Fibroblast of skin of right biceps (primary cell): Measurements from ENCODE around the gene DYRK4.
A peak's percentile ranks its signal among the peaks of the same experiment; 100 is the strongest.

Experiments used
- DNase-seq: peaks from one replicate; pipeline ENCODE4 v3.0.0-alpha.2; 2013

DYRK4 gene

DNA sequence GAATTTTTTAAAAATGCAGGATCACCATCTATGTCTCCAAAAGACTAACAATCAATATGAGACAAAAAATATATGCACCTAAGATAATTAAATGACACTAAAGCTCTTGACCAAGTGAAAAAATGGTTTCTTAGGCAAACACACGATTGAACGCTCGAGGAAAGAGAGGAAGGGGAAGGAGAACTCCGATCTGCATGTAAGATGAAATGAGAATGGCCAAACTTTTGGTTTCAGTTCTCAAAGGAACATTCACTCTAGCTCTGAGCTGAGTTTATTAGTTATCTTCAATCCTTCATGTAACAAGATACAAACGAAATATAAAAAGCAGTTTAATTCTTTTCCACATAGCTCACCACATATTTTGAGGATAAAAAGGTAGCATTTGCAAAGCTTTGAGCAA, 2.8 kb downstream of the DYRK4 start:
- no peak for DNase-seq

DNA sequence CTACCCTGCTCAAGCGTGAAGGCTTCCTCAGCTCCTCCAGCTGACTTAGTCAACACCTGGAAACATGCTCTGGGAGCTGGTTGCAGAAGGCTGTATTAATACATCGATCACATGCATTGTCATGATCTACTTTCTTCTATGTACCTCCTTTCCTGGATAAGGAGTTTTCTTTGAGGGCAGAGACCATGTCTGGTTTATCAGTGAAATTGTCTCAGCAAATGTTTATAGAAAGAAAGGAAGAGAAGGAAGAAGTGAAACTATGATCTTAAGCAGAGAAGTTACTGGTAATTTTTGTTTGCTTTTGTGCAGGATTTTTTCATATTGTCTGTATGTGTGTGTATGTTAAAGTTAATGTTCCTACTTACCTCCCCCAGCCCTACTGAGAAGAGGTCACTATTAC, 4.5 kb downstream of the DYRK4 start:
- DNase-seq: no peak

DNA sequence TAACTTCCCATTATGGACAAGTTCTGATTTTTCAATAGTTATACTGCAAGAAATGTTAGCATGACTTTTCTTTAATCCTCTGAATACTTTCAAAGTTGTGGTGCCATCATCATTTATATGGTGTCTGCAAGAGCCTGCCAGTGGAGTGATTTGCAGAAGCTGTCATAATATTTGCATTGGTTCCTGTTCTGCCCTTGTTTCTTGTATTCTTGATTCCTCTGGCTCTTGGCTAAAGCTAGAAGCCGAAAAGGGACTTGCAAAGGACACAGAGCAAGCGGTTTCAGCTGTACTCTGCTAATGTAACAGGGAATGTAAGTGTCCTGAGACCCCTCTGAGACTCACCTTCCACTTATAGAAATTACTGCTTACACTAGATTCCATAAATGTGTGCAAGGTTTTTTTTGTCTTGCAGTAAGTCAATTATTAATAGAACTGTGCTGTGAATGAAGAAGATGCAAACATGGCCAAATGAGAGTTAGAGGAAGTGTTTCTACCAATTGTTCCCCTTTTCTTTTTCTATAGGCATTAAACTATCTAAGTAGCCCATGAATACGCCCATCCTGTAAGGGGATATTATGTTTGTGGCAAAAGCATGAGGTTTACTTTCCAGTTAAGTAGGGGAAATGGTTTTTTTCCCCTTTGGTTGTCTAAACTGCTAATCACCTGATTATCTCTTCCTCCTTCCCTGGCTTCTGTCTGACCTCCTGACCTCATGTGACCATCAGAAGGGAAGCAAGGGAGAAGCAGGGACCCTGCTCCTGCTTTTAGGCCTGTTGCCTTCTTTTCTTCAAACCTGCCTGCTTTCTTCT, 5.3 kb downstream of the DYRK4 start:
- DNase-seq: no peak

DNA sequence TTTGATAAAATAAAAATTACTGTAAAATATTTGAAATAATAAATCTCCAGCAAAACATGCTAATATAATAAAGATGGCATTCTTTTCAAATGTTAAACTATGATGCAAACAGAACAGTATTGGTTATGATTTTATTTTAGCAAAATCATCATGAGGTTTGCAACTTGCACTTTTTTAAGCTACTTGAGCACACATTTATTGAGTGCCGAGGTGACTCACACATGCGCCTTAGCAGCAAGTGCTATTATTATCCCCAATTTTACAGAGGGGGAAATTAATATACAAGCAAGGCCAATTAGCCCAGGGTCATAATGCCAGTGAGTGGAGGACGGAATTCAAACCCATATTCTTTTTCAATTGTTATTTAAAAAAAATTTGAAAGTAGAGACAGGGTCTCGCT, 7.3 kb downstream of the DYRK4 start:
- no peak for DNase-seq

DNA sequence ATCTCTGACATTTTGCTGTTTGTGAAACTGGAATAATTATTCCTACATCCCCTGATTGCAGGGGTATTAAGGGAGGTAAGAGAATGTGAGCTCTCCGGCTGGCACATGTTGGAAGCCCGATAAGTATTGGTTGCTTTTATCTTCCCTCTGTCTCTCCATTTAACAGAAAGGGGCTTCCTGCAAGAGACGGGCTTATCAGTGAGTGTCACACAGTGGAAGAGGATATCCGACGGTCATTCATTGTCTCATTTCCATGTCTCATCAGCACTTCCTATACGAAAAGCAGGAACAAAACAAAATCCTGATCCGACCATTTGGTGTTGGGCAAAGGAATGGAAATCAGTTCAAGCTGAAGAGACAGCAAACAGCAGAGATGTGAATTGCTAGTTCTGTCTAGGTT, 10.7 kb downstream of the DYRK4 start:
- no peak for DNase-seq

DNA sequence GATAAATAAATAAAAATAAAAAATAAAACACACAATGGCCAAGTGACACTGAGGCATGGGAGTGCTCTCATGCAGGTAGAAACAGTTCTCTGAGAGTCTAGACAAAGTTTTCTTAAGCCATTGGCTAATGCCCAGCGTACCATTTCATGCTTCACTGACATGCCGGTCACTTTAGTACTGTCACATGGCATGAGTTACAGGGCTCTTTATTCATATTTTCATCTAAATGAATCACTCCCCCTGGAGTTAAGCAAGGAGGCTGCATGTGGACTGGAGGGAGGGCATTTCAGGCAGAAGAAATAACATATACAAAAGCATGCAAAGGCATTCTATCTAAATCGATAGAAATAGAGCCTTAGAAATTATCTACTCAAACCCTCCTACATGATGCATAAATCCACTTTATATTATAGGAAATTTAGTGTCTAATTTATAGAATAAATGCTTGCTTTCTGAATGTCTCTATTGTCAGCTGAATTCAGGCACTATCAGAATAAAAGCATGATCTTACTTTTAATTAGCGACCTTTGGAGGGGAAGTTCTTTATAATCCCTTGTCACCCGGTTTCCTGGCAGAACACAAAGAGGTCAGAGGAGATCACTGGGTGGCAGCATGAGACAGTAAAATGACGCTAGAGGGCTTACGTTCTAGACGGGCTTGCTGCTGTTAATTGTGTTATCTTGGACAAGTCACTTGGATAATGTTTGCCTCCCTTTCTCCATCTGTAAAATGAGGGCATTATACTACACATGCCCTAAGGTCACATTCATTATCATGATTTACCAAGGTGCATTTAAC, 17.5 kb downstream of the DYRK4 start:
- DNase-seq: peak; percentile 15

DNA sequence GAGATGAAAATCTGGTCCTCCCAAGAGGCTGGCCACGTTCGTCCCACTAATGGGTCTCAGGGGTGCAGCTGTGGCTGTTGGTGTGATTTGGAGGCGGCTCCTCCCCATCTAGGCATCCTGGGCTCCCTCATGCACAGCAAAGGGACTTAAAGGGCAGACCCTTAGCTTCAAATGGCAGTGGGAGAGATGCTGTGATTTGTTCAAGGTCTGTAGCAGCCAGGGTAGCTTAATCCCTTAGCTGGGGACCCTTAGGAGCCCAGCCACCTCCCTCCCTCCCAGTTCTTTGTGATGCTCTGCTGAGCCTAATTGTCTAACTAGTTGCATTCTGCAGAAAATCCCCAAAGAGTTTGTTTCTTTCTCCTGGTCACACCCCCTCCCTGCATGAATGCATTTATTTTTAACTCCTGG, 18.3 kb downstream of the DYRK4 start:
- no peak for DNase-seq

DNA sequence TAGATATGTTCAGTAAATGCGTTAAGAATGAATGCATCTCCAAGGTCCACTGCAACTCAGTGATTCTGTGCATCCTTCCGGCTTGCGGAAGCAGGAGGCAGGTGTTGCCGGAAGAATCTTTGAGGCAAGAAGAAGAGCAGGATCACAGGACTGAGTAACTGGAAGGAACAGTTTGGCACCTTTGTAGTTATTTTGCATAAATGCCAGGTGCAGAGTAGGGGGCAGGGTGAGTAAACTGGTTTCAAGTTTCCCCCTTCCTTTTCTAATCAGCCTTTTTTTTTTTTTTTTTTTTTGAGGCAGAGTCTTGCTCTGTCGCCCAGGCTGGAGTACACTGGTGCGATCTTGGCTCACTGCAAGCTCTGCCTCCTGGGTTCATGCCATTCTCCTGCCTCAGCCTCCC, 22.3 kb downstream of the DYRK4 start:
- DNase-seq: no peak

DNA sequence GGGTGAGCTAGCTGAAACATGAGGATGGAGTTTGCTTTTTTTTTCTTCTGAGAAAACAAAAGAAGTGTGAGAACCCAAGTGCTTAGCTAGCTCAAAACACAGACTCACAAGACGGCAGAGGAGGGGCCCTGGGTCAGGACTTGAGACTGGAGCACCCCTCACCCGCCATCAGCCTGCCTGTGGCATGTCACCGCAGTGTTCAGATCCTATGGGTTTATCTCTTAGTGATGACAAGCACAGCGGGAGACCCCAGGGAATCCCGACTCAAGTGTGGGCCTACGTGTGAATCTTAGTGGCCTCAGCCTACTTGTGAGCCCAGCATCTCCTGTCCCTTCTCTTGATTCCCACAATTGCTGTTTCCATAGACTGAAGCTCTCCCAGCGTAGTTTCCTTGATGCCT, 22.9 kb downstream of the DYRK4 start:
- no peak for DNase-seq

DNA sequence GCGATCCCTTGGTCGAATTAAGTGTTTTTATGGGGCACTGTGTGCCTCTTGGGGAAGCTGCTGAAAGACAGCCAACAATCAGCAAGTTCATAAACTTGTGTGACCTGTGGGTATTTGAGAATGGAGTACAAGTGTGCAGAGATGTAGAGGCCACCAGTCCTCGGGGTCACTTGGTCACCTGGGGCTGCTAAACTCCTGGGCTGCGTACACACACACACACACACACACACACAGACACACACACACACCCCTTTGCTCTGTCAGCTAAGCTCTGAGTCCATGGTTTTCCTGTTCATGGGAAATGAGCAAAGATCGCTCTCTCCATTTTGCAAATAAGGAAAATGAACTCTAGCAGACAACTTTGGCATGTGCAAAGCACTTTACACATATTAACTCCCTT, 24.5 kb downstream of the DYRK4 start:
- DNase-seq: no peak

DNA sequence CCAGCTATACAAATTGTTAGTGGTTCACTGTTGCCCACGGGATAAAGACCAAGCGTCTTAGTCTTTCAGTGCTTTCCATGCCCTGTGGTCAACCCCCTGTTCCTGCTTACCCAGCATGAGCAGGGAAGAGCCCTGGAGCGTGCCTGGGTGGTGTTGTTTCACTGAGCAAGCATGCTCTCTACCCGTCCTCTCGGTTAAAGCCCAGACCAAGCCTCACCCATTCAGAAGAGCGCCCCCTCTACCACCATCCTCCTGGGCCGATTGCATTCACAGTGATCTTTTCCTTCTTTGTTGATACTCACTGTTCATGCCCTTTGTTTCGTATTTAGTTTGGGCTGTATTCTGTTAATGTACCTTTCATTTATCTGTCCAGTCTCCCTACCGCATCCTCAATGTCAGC, 25.1 kb downstream of the DYRK4 start:
- no peak for DNase-seq

DNA sequence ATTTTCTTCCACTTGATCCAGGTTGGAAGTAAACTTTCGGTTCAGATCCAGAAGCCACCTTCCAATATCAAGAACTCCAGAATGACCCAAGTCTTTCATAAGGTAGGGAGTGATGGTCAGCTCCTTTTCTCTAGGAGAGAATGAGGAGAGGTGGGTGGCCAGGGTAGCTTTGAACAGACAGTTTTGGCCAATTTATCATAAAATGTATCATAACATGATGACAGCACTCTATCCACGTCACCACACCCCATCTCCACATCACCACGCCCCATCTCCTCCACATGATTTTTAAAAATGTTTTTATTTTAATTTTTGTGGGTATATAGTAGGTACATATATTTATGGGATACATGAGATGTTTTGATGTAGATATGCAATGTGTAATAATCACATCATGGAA, 26.9 kb downstream of the DYRK4 start:
- DNase-seq: no peak

DNA sequence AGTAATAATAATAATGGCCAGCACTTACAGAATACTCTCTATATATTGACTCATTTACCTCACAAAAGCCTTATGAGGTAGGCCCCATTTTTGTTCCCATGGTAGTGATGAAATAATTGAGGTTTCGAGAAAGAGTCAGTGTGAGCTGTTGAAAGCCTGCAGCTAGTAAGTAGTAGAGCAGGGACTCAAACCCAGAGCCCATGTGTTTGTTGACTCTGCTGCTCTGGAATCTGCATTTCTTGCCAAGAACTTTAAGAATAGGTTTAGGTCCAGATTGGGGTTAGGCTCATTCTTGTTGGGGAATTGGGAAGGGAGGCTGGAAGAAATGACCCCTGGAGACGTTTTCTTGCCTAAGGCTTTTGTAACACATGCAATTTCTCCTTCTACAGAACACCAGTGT, 27.9 kb downstream of the DYRK4 start:
- DNase-seq: no peak

DNA sequence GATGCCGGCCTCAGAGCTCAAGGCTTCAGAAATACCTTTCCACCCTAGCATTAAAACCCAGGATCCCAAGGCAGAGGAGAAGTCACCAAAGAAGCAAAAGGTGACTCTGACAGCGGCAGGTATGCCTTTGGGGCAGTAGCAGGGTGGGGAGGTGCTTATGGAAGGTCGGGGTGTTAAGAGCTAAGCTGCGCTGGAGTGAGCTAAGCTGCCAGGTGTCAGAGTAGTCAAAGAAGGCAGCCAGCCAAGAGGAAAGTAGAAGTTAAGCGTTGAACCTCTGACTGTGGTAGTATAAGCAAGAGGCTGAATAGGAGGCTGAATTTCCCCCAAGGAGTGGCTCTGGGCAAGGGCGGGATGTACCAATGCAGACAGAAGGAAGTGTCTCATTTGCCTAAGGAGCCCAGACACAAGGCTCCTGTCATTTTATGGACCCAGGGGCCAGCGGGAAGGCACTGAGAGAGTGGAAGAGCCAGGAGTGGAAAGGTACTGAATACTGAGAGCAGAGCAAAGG, 29.2 kb downstream of the DYRK4 start:
- DNase-seq: no peak

DNA sequence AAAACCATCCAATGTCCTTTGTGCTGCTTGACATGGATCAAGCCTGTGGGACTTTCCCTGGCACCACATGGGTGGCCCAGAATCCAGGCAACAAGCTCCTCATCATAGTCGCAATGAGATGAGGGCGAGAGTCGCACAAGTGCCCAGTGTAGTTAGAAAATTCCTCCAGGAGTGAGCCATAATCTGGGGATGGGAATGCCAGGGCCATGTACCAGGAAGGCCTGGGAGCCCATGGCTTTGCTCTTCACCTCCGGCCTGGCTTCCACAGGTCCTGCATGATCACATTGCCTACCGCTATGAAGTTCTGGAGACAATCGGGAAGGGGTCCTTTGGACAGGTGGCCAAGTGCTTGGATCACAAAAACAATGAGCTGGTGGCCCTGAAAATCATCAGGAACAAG, 33.9 kb downstream of the DYRK4 start:
- DNase-seq: no peak

DNA sequence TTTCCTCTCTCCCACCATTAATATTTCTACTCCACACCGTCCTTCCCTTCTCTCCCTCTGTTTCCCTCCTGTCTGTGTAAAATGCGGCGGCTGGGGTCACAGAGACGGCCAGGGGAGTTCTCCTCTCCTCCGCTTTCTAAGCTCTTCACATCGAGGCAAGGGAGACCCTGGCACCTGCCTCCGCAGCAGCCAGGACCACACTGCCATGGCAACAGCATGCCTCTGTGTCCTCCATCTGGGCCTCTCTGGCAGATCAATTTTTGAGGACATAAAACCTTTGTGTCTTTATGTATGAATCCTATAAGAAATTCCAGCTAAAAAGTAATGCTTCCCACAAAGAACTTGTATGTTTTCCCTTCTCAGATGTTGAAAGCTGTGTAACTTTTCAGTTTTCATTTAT, 41.4 kb downstream of the DYRK4 start:
- no peak for DNase-seq

DNA sequence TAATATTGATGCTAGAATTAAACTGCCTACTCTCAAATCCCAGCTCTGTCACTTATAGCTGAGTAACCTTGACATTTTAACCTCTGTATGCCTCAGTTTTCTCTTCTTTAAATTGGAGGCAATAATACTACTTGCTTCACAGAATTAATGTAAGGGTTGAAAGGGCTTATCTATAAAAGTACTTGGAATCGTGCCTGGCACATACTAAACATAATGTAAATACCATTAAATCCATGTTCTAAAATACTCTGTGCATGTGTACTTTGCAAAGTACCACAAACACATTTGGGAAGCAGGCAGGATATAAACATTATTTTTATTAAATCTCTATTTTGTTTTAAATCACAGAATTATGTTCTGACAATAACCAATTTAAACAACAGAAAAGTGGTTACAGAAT, 41.9 kb downstream of the DYRK4 start:
- DNase-seq: no peak

DNA sequence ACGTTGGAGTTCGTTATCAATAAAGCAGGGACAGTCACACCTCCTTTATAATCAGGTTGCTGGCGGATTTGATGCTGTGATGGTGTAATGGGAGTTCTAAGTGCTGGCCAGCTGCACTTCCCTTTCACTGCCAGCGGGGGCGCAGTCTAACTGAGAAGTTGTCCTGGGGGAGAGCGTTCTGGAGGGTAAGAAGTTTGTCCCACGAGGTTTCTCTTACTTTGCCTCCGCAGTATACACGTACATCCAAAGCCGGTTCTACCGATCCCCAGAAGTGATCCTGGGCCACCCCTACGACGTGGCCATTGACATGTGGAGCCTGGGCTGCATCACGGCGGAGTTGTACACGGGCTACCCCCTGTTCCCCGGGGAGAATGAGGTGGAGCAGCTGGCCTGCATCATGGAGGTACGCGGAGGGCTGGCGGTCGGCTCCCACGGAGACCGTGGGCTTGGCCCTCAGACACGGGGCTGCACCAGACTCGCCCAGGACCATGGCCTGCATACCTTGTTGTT, 42.7 kb downstream of the DYRK4 start:
- DNase-seq: peak; percentile 89

DNA sequence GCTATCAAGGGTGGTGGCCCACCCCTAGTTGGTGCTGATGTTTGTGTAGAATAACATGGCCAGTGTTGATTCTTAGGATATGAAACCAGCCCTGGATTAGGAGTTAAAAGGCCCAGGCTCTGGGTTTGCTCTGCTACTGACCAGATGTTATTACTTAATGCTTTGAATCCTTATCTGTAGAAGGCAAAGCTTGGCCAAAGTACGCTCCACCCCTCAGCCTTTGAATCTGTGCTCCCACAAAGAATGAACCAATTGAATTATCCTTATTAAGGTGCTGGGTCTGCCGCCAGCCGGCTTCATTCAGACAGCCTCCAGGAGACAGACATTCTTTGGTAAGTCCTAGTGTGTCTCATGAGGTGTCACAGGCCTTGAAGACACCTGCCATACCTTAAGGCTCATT, 45.0 kb downstream of the DYRK4 start:
- no peak for DNase-seq

DNA sequence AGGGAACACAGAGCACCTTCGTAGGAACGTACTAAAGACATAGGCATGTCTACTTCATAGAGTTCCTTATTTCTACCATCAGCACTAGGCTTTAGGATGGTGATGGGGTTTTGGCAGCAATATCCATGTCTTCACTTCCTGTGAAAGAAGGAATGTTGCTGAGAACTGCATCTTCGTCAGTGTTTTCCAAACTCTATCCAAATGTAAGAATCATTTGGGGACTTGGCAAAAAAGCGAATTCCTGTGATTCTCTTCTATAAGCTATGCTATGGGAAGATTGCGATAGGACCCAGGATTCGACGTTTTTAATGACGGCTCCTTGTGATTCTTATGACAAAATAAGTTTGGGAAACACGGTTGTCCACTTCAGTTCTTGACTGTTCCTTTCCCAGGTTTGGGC, 47.1 kb downstream of the DYRK4 start:
- no peak for DNase-seq

DNA sequence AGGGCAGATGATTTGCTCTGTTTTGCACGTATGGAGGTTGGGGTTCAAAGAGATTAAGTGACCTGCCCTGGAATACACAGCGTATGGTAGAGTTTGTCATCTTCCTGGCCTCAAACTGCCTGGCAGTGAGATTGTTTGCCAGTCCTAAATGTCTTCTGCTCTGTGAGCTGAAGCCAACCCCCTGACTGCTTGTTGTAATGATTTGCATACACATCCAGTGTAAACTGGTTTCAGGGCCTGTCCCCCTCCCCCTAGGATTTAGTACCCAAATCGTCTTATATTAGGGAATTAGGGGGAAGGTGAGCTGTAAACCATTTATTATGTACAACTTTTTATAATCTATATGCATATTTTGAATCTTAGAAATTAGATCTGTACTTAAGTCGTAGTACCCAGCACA, 48.5 kb downstream of the DYRK4 start:
- DNase-seq: no peak

DNA sequence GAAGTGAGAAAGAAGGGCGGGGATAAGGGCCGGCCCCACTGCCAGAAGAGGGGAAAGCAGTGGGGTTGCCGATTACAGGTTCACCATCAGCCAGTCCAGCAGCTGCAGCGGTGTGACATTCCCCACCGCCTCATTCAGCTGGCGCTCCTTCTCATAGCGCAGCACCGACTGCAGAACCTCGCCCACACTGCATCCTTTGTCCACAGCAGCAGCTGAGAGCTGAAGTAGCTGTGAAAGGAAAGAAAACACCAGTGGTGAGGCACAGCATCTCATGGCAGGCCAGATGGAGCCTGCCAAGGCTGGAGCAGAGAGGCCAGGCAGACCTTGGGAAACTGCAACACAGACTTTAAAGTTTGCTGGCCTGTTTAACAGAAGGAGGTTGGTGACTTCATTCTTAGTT, 53.7 kb downstream of the DYRK4 start:
- DNase-seq: no peak

DNA sequence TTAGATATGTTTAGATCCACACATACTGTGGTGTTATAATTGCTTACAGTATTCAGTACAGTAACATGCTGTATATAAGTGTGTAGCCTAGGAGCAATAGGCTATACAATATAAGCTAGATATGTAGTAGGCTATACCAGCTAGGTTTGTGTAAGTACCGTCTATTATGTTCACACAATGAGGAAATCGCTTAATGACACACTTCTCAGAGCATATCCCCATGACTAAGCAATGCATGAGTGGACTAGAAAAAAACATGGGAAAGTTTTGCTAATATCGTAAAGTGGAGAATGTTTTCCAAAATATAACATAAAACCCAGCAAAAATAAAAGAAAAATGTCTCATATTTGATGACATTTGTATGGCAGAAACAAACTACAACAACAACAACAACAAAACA, 59.5 kb downstream of the DYRK4 start:
- DNase-seq: no peak

DNA sequence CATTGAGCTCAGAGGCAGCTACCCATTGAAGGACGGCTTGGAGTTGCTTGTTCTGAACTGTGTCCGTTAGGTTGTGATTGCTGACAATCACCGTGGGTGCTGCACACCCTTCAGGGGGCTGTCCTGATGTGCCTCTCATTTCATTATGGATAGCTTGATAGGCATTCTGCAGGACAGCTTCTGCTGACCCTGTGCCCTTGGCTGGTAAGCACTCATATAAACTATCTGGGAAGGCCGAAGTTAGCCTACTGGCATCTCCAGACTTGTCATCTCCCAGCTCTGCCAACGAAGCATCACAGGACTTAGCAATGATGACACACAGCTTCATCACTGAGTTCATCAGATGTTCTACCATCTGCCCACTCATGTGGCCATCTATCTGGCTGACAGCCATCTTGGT, 64.5 kb downstream of the DYRK4 start:
- no peak for DNase-seq
